ENCODE measurements around the gene DNAJB4. TPM values are rescaled to one million over a fixed set of nuclear protein-coding genes. Genes with fewer than 3 reads are reported as not detected.

DNAJB4 gene
- total and polyA plus RNA-seq, 2 of the 8 experiments (the other 6 are each of a cell fraction or from before 2014, with no cell fraction given), result 6.6 to 21.8 TPM

DNA sequence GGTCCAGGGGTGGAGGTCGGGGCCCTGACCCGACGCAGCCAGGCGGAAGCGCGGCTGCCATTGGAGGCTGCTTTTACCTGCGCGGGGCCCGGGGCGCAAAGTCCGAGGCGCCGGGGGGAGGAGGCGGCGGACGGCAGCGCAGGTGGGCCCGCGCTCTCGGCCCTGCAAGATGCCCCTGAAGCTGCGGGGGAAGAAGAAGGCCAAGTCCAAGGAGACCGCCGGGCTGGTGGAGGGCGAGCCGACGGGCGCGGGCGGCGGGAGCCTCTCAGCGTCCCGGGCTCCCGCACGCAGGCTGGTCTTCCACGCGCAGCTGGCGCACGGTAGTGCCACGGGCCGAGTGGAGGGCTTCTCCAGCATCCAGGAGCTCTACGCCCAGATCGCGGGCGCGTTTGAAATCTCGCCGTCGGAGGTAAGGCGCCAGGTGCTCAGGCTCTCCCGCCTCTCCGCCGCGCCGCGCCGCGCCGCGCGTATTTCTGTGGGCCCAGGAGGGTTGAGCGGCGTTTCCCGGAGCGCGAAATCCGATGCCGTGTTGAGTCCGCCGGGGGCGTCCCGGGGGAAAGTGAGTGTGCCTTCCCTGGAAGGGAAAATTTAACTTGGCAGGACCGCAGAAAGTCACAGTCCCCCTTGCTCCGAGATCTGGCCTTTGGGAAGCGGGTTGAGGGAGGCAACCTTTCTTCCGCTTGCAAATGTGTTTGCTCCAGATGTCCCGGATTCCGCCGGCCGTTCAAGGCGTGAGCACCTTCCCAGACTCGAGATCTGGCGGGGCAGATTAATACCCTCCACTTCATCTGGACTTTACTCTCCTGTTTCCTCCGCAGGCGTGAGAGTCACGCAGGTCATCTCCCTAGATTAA is 41.4 kb downstream of the DNAJB4 start, which contains the start of gene GIPC2 (continued):
- TF ChIP-seq NRF1 (IDR thresholded peaks at IDR 0.05; ENCODE audit: low read depth, low read length) (no peak), BCL11A (IDR thresholded peaks at IDR 0.05; ENCODE audit: low read depth in 2 of 2, low read length in 2 of 2) (no peak), JUN (IDR thresholded peaks at IDR 0.05; ENCODE audit: low read depth, low read length) (no peak), KDM4A (IDR thresholded peaks at IDR 0.05; ENCODE audit: low read depth, low read length, severe bottlenecking) (peak; percentile 96), SIRT6 (IDR thresholded peaks at IDR 0.05; ENCODE audit: low read length) (no peak), KDM1A (IDR thresholded peaks at IDR 0.05; ENCODE audit: borderline replicate concordance, low read length) (no peak), FOSL1 (IDR thresholded peaks at IDR 0.05; ENCODE audit: insufficient read depth, low read depth, low read length) (no peak)
- TF ChIP-seq, protein P1, sequence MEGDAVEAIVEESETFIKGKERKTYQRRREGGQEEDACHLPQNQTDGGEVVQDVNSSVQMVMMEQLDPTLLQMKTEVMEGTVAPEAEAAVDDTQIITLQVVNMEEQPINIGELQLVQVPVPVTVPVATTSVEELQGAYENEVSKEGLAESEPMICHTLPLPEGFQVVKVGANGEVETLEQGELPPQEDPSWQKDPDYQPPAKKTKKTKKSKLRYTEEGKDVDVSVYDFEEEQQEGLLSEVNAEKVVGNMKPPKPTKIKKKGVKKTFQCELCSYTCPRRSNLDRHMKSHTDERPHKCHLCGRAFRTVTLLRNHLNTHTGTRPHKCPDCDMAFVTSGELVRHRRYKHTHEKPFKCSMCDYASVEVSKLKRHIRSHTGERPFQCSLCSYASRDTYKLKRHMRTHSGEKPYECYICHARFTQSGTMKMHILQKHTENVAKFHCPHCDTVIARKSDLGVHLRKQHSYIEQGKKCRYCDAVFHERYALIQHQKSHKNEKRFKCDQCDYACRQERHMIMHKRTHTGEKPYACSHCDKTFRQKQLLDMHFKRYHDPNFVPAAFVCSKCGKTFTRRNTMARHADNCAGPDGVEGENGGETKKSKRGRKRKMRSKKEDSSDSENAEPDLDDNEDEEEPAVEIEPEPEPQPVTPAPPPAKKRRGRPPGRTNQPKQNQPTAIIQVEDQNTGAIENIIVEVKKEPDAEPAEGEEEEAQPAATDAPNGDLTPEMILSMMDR (IDR thresholded peaks at IDR 0.05; ENCODE audit: control extremely low read depth in 1 of 3, insufficient read depth in 1 of 3, low read depth in 1 of 3, low read length in 3 of 3), result no peak
- TF ChIP-seq, protein P2, sequence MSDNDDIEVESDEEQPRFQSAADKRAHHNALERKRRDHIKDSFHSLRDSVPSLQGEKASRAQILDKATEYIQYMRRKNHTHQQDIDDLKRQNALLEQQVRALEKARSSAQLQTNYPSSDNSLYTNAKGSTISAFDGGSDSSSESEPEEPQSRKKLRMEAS (IDR thresholded peaks at IDR 0.05), result peak; percentile 92
